ENCODE measurements around the gene TANGO6. TPM values are rescaled to one million over a fixed set of nuclear protein-coding genes. Genes with fewer than 3 reads are reported as not detected.
"Not testable (repeated sequence)": the region's sequence is repeated elsewhere in the genome, so short reads cannot be mapped to it uniquely, and the experiment has no call there.

The TANGO6 gene
- total RNA-seq, 1 donor, result 22.4 TPM

DNA sequence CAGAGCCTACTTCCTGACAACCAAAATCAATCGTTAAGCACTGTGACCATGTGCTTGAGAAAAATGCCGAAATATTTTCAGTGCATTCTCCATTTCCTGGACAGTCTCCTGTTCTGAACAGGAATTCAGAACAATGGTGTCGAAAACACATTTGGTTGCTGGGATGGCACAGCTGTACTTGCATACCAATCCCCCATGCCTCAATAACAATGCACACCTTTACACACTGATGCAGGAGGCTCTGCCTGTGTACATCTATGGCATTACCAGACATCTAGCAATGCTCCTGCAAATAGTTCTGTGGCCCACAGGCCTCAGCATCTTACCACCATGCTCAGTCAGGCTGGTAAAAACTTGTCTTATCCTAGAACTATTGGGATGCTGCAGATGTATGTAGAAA is 282.9 kb downstream of the TANGO6 start:
- no peak overlapping the region for H3K4me3 ChIP-seq (ENCODE audit: low read depth, low read length)
- DNase-seq (ENCODE audit: low read depth), result no peak
- TF ChIP-seq CTCF (IDR thresholded peaks at IDR 0.05; ENCODE audit: insufficient read depth, low read length), result no peak

- H3K4me3 ChIP-seq (ENCODE audit: low read depth, low read length), result not testable (repeated sequence)
Measured at GRCh38 chr16:69126801-69127200, 283.5 kb downstream of the TANGO6 start.

DNA sequence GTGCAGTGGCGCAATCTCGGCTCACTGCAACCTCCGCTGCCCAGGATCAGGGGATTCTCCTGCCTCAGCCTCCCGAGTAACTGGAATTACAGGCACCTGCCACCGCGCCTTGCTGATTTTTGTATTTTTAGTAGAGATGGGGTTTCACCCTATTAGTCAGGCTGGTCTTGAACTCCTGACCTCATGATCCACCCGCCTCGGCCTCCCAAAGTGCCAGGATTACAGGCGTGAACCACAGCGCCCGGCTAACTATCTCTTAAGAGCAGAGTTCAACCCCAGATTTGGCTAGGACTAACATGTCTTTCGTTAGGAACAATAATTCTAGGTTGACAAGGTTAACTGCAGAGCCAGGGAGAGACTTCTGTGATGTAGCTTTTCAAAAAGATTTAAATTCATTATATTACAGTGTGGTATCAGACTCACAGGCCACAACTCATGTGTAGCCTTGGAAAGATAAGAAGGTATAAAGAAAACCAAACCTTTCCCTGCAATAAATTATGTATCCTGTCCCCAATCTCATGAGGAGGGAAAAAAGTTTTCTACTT is 284.7 kb downstream of the TANGO6 start:
- H3K4me3 ChIP-seq (ENCODE audit: low read depth, low read length), result no peak overlapping the region
- TF ChIP-seq CTCF (IDR thresholded peaks at IDR 0.05; ENCODE audit: insufficient read depth, low read length), result no peak
- no peak for DNase-seq (ENCODE audit: low read depth)

More at GRCh38 chr16:69126801-69127200, 283.5 kb downstream of the TANGO6 start:
- DNase-seq (ENCODE audit: low read depth), result not testable (repeated sequence)

DNA sequence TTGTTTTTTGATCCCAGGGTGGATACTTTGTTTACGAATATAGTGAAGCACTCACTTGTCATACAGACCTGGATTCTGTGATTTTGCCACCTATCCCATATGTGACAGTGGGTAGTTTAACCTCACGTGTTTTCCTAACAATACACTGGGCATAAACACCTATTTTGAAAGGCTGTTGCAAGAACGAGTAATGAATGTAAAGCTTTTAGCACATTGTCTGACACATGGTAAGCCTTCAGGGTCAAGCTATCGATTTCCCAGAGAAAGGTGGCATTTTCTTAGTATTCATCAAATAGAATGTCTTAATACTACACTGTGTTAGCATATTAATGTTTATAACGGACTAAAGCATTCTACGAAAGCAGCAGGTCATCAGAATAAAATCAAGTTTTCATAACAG is 287.1 kb downstream of the TANGO6 start:
- no peak for DNase-seq (ENCODE audit: low read depth)
- no peak for TF ChIP-seq CTCF (IDR thresholded peaks at IDR 0.05; ENCODE audit: insufficient read depth, low read length)
- peak overlapping the region; percentile 96 for H3K4me3 ChIP-seq (ENCODE audit: low read depth, low read length)

- no peak for TF ChIP-seq CTCF (IDR thresholded peaks at IDR 0.05; ENCODE audit: insufficient read depth, low read length)
- H3K4me3 ChIP-seq (ENCODE audit: low read depth, low read length), result peak overlapping the region; percentile 96
- no peak for DNase-seq (ENCODE audit: low read depth)
Measured at GRCh38 chr16:69131167-69131838, 288.0 kb downstream of the TANGO6 start.

- DNase-seq (ENCODE audit: low read depth), result peak; percentile 77
- H3K4me3 ChIP-seq (ENCODE audit: low read depth, low read length), result peak overlapping the region; percentile 96
- no peak for TF ChIP-seq CTCF (IDR thresholded peaks at IDR 0.05; ENCODE audit: insufficient read depth, low read length)
Measured at GRCh38 chr16:69131839-69132423, 288.6 kb downstream of the TANGO6 start.

- peak within 1 kb of the TSS; percentile 96 for H3K4me3 ChIP-seq (ENCODE audit: low read depth, low read length)
- TF ChIP-seq CTCF (IDR thresholded peaks at IDR 0.05; ENCODE audit: insufficient read depth, low read length), result no peak
- peak; percentile 67 for DNase-seq (ENCODE audit: low read depth)
Measured at GRCh38 chr16:69132424-69133252, 289.3 kb downstream of the TANGO6 start, which contains the start of the genes CHTF8 and UTP4. TSS of gene CHTF8 (minus strand) at chr16:69132588. CDS start at chr16:69121458, 11,130 bp downstream. TSS of gene UTP4 (plus strand) at chr16:69132649. CDS start at chr16:69133460, 811 bp downstream.
